NB4 (cell line): ENCODE measurements around the gene FER.

Experiments
- DNase-seq: peaks from one replicate; pipeline ENCODE4 v3.0.0; 2010; ENCODE audit warnings: low read depth
- H3K4me3 ChIP-seq: one replicate; pipeline ENCODE4 v1.5.1; 2011; ENCODE audit warnings: mild to moderate bottlenecking, low read depth, low read length, moderate library complexity
- CTCF ChIP-seq: IDR thresholded peaks from one replicate; pipeline ENCODE4 v1.5.1; 2012; ENCODE audit warnings: low read depth, low read length
- MAX ChIP-seq: IDR thresholded peaks from 2 replicates; pipeline ENCODE4 v1.6.1; 2011; ENCODE audit warnings: low read depth, low read length
- MYC ChIP-seq: IDR thresholded peaks from 2 replicates; pipeline ENCODE4 v1.6.1; 2011; ENCODE audit warnings: low read depth, low read length
- POLR2A ChIP-seq: IDR thresholded peaks from 2 replicates; pipeline ENCODE4 v1.6.1; 2011; ENCODE audit warnings: mild to moderate bottlenecking; ENCODE audit not compliant: insufficient read length; ENCODE audit errors: extremely low read depth

FER gene

GRCh38 chr5:109196823-109197160, 449.1 kb downstream of the FER start:
- no peak for DNase-seq
- no peak overlapping the region for H3K4me3 ChIP-seq
- no peak for TF ChIP-seq POLR2A
- TF ChIP-seq MAX = no peak
- TF ChIP-seq MYC = no peak
- no peak for TF ChIP-seq CTCF

GRCh38 chr5:109199289-109199688, 451.6 kb downstream of the FER start:
- DNase-seq = no peak
- TF ChIP-seq MAX = no peak
- TF ChIP-seq POLR2A = no peak
- TF ChIP-seq CTCF = no peak
- TF ChIP-seq MYC = no peak

GRCh38 chr5:109199799-109200620, 452.3 kb downstream of the FER start:
- TF ChIP-seq CTCF (no peak), MYC (no peak), MAX (no peak), POLR2A (no peak)
- H3K4me3 ChIP-seq = no peak overlapping the region
- no peak for DNase-seq

More at GRCh38 chr5:109199289-109199688, 451.6 kb downstream of the FER start:
- H3K4me3 ChIP-seq = no peak overlapping the region

GRCh38 chr5:109215040-109215439, 467.3 kb downstream of the FER start:
- H3K4me3 ChIP-seq = no peak overlapping the region
- no peak for TF ChIP-seq CTCF
- no peak for TF ChIP-seq MYC
- TF ChIP-seq MAX = no peak
- no peak for TF ChIP-seq POLR2A
- DNase-seq = no peak

- TF ChIP-seq CTCF (no peak), MAX (no peak), MYC (no peak), POLR2A (no peak)
- H3K4me3 ChIP-seq = no peak overlapping the region
- no peak for DNase-seq
Observed at GRCh38 chr5:109218818-109219217, 471.1 kb downstream of the FER start.
